Motor neuron (in vitro differentiated cells): ENCODE measurements around the gene KRTAP12-3. TPM values are rescaled to one million over a fixed set of nuclear protein-coding genes. Genes with fewer than 3 reads are reported as not detected.
"Not testable (repeated sequence)": the region's sequence is repeated elsewhere in the genome, so short reads cannot be mapped to it uniquely, and the experiment has no call there.

Source experiments
- ATAC-seq, 8 experiments: fragments of 200-7000 bp; cut with Tn5 transposase; replicated peaks in 6 of 8; 2 replicates each; pipeline ENCODE4 v1.8.0; 2021; ENCODE audit warnings: mild to moderate bottlenecking in 8 of 8, moderate library complexity in 8 of 8
- H3K27ac ChIP-seq, 2 donors: fragments of 250-450 bp; sonication (Bioruptor Pico); 2 replicates each; pipeline ENCODE4 v1.9.0; 2021; ENCODE audit warnings: antibody characterized with exemption in 2 of 2, mild to moderate bottlenecking in 2 of 2, moderate library complexity in 1 of 2
- H3K4me1 ChIP-seq, 2 donors: fragments of 250-450 bp; sonication (Bioruptor Pico); replicated peaks in 1 of 2; 2 replicates each; pipeline ENCODE4 v1.6.1; 2021; ENCODE audit warnings: antibody characterized with exemption in 2 of 2, mild to moderate bottlenecking in 2 of 2, moderate library complexity in 1 of 2
- H3K4me3 ChIP-seq, 5 donors: fragments of 250-450 bp; sonication (Bioruptor Pico); 2 replicates each; pipeline ENCODE4 v1.9.0; 2021; ENCODE audit warnings: antibody characterized with exemption in 5 of 5, mild to moderate bottlenecking in 5 of 5, moderate library complexity in 4 of 5
- WGBS, 10 experiments: fragments of 450-650 bp; shearing (Covaris generic); methylation state at CpG; one replicate each; pipeline ENCODE4 v1.0.0; 2022; 5-methylcytosine and 5-hydroxymethylcytosine counted together
- in situ Hi-C, 9 experiments: fragments of 400-800 bp; cut with MboI; loops; one replicate each; pipeline ENCODE4 v1.15.0; 2021; ENCODE audit warnings: low sequenced_read_pairs in 9 of 9, low pct_unique_long_range_greater_than_20kb in 2 of 9; ENCODE audit not compliant: unreplicated experiment in 9 of 9
- total RNA-seq, 8 experiments: library from RNA; unstranded; fragments of 300-600 nt; gene quantifications; 2 replicates each; pipeline versions ENCODE4 v1.2.3 to v1.2.4, GENCODE V29; 2022

The KRTAP12-3 gene
- total RNA-seq, 8 experiments from 2014 or later, result not detected

- WGBS, 10 experiments, result 0 to 62% (median 37%) methylated on average over 2 to 6 of the region's 8 CpGs; no CpG with 5 or more reads in 6 of the 10 experiments
- no peak for ATAC-seq
- in situ Hi-C loops, result no loop called here
Observed at GRCh38 chr21:44617071-44617501, 40.6 kb upstream of the KRTAP12-3 start.

DNA sequence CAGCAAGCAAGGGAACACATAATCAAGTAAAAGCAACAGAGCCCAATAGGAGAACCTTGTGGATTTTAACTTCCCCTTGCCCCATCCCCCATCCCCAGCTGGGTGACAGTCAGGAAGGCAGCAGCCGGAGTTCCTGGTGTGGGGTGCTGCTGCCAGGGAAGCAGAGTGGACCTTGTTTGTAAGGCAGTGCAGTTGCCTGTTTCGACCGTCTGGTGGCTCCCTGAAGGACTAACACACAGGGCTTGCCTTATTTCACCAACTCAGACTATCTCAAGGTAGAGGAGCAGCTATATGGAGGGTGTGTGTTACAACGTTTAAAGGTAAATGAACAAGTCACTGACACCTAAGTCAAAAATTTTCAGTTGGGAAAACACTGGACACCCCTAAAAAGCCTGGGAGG, 39.2 kb upstream of the KRTAP12-3 start:
- 0 to 80% (median 49%) methylated on average over 1 to 3 of the region's 4 CpGs; no CpG with 5 or more reads in 2 of the 10 experiments for WGBS, 10 experiments
- Histone ChIP-seq H3K4me1 (no peaks in the 10 kb centered on the region), H3K4me3 (no peak overlapping the region), H3K27ac (no peak overlapping the region)
- ATAC-seq, result peak in 3 of 8 experiments; percentile 69 to 84 (median 71)
- in situ Hi-C loops, result no loop called here

More at GRCh38 chr21:44617071-44617501, 40.6 kb upstream of the KRTAP12-3 start:
- Histone ChIP-seq H3K27ac (no peak overlapping the region), H3K4me3 (no peak overlapping the region), H3K4me1 (no peaks in the 10 kb centered on the region)

GRCh38 chr21:44618909-44619308, 38.8 kb upstream of the KRTAP12-3 start:
- Histone ChIP-seq H3K4me3 (no peak overlapping the region), H3K27ac (no peak overlapping the region), H3K4me1 (no peaks in the 10 kb centered on the region)
- in situ Hi-C loops, result no loop called here
- ATAC-seq, result no peak
- 7 to 100% (median 78%) methylated on average over 1 to 3 of the region's 3 CpGs; no CpG with 5 or more reads in 4 of the 10 experiments for WGBS, 10 experiments

- H3K4me3 ChIP-seq, result no peak overlapping the region
- ATAC-seq, result no peak
- in situ Hi-C loops, result no loop called here
- H3K4me1 ChIP-seq, result no peaks in the 10 kb centered on the region
- no peak overlapping the region for H3K27ac ChIP-seq
- WGBS, 10 experiments, result 0 to 92% (median 73%) methylated on average over 1 to 6 of the region's 6 CpGs
Observed at GRCh38 chr21:44619886-44620285, 37.8 kb upstream of the KRTAP12-3 start.

DNA sequence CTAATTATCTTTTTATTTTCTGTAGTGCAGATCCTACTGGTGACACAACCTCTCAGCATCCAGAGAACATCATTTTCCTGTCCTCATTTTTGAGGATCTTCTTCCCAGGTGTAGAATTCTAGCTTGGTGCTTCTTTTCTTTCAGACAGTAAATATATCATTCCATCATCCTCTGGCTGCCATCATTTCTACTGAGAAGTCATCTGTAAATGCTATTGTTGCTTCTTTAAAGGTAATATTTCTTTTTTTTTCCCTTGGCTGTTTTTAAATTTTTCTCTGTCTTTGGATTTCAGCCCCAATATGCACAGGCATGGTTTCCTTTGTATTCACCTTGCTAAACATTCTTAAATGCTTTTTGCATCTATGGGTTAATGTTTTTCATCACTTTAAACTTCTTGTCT, 34.2 kb upstream of the KRTAP12-3 start:
- no peak for ATAC-seq
- in situ Hi-C loops, result no loop called here
- H3K27ac ChIP-seq, result no peak overlapping the region

DNA sequence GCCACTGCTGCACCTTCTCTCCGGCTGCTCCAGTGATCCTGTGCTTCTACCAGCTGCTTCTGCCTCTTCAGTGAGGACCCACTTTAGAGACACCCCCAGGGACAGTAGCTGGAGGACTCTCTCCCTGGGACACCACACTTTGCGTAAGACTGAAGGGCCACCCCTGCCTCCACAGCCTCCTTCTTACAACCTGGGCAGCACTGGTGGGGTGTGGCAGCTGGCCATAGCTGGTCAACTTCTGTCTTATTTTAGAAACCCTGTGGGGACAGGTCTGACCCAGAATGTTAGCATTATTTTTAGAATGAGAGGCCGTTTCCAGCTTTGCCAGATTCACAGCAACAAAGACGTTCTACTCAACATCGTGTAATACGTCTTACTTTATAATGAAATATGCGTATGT, 32.0 kb upstream of the KRTAP12-3 start:
- WGBS, 10 experiments, result 49 to 95% (median 87%) methylated on average over 2 to 7 of the region's 7 CpGs; no CpG with 5 or more reads in 3 of the 10 experiments
- Histone ChIP-seq H3K4me1 (no peaks in the 10 kb centered on the region), H3K27ac (no peak overlapping the region), H3K4me3 (no peak overlapping the region)
- ATAC-seq, result no peak
- in situ Hi-C loops, result no loop called here

More for the DNA sequence above, 34.2 kb upstream of the KRTAP12-3 start:
- H3K4me3 ChIP-seq, result no peak overlapping the region
- no peaks in the 10 kb centered on the region for H3K4me1 ChIP-seq

DNA sequence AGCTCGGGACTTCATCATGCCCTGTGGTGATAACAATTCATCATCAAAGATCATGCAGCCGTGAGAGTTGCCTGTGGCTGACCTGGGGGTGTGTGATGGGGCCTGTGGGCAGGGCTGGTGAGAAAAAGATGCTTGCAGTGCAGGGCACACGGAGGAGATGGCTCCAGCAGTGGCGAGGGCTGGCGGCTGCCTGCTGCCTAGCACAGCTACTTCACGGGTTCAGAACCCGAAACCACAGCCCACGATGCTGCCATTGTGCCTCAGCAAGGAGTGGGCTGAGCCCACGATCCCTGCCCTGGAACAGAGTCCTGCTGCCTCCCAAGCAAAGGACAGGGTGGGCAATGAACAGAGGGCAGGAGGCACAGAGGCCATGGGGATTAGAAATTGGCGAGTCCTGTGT, 31.5 kb upstream of the KRTAP12-3 start:
- no peaks in the 10 kb centered on the region for H3K4me1 ChIP-seq
- WGBS, 10 experiments, result 14 to 100% (median 75%) methylated on average over 1 to 10 of the region's 10 CpGs; no CpG with 5 or more reads in 4 of the 10 experiments
- ATAC-seq, result no peak
- H3K27ac ChIP-seq, result no peak overlapping the region
- in situ Hi-C loops, result no loop called here
- no peak overlapping the region for H3K4me3 ChIP-seq

DNA sequence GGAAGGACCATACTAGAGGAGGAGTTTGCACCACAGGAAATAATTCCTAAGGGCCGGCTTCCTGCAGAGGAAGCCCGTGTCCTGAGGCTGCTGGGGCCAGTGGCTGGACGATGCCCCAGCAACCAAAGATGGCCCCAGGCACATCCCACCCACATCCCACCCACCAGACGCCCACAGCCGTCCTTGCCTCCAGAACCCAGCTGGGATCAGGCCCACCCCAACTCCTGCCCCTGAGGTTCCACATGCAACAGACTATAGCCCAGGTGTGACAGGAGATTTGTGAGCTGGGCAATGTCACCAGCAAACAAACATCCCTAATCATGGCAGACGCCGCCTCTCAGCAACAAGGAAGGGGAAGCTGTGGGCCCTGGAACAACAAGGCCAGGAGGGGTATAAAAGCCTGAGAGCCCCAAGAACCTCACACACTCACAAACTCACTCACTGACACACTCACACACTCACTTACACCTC, 31.0 kb upstream of the KRTAP12-3 start, which contains the start of gene KRTAP10-9:
TSS of gene KRTAP10-9 (plus strand) at position 421 of the 471 bp plus-strand sequence. CDS start 79 bp downstream, outside the sequence.
- Histone ChIP-seq H3K27ac (no peak within 1 kb of the TSS), H3K4me1 (no peaks in the 10 kb centered on the region), H3K4me3 (no peak within 1 kb of the TSS)
- in situ Hi-C loops, result no loop called here
- WGBS, 10 experiments, result 80% methylated on average over 1 of the region's 7 CpGs; no CpG with 5 or more reads in 9 of the 10 experiments
- ATAC-seq, result no peak

DNA sequence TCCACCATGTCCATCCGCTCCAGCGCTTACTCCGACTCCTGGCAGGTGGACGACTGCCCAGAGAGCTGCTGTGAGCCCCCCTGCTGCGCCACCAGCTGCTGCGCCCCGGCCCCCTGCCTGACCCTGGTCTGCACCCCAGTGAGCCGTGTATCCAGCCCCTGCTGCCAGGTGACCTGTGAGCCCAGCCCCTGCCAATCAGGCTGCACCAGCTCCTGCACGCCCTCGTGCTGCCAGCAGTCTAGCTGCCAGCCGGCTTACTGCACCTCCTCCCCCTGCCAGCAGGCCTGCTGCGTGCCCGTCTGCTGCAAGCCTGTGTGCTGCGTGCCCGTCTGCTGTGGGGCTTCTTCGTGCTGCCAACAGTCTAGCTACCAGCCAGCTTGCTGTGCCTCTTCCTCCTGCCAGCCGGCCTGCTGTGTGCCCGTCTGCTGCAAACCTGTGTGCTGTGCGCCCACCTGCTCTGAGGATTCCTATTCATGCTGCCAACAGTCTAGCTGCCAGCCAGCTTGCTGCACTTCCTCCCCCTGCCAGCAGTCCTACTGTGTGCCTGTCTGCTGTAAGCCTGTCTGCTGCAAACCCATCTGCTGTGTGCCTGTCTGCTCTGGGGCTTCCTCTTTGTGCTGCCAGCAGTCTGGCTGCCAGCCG, 30.4 kb upstream of the KRTAP12-3 start:
- in situ Hi-C loops, result not testable (repeated sequence)

GRCh38 chr21:44627831-44628233, 29.9 kb upstream of the KRTAP12-3 start:
- in situ Hi-C loops, H3K4me3 ChIP-seq, H3K4me1 ChIP-seq, H3K27ac ChIP-seq: not testable (repeated sequence)
- 52% methylated on average over 5 of the region's 15 CpGs; no CpG with 5 or more reads in 9 of the 10 experiments for WGBS, 10 experiments
- ATAC-seq, result peak in 4 of 8 experiments; percentile 26 to 32 (median 30)

More for the DNA sequence above, 30.4 kb upstream of the KRTAP12-3 start:
- H3K4me1 ChIP-seq, ATAC-seq, H3K4me3 ChIP-seq, H3K27ac ChIP-seq: not testable (repeated sequence)
- 0% methylated on average over 1 of the region's 20 CpGs; no CpG with 5 or more reads in 8 of the 10 experiments for WGBS, 10 experiments

DNA sequence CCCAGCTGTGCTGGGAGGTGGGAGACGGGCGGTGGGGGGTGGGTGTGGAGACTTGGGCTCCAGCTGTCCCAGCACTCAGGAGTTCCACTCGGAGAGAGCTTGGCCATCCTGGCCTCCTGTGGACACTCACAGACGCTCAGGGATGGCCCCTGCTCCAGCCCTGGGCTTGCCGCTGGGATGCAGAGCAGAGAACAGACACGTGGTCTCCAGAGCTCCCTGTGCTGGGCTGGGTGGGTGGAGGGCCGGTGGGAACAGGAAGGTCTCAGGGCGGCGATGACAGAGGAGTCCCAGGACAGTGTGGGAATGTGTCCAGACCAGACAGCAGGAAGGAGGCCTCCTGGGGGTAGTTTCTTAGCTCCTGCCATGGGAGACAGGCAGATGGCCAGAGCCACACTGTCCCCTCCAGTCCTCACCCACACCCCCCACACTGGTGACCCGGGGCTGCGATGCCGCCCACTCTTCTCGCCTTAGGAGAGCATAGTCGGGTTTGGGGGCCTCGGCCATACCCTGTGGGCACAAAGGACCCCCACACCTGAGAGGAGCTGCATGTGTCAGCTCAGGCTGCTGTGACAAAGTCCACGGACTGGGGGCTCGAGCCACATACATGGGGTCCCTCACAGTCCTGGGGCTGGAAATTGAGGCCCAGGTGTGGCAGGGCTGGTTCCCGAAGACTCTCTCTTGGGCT, 28.9 kb upstream of the KRTAP12-3 start:
- in situ Hi-C loops, result no loop called here
- Histone ChIP-seq H3K27ac (no peak overlapping the region), H3K4me3 (no peak overlapping the region), H3K4me1 (no peaks in the 10 kb centered on the region)
- WGBS, 10 experiments, result 8 to 92% (median 30%) methylated on average over 2 to 7 of the region's 18 CpGs; no CpG with 5 or more reads in 7 of the 10 experiments
- ATAC-seq, result peak in 4 of 8 experiments; percentile 24 to 94 (median 50)

DNA sequence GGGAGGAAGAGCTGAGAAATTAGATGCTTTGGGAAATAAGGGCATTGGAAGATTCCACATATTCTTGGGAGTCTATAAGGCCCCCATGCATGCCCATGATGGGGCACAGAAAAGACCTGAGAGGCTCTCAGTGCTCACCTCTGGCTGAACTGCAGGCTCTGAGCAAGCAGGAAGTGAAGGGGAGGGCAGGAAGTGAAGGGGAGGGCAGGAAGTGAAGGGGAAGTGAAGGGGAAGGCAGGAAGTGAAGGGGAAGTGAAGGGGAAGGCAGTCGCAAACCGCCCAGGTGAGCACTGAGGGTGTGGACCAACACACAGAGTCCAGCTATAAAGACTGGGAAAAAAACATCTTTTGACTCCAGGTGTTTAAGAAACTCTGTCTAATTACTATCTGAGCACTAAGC, 27.3 kb upstream of the KRTAP12-3 start:
- Histone ChIP-seq H3K27ac (no peak overlapping the region), H3K4me3 (no peak overlapping the region), H3K4me1 (no peaks in the 10 kb centered on the region)
- 100% methylated on average over 2 of the region's 2 CpGs; no CpG with 5 or more reads in 9 of the 10 experiments for WGBS, 10 experiments
- in situ Hi-C loops, result no loop called here
- ATAC-seq, result no peak

GRCh38 chr21:44632067-44632466, 25.7 kb upstream of the KRTAP12-3 start:
- in situ Hi-C loops, result no loop called here
- H3K4me1 ChIP-seq, result no peaks in the 10 kb centered on the region
- H3K4me3 ChIP-seq, result no peak overlapping the region
- no peak overlapping the region for H3K27ac ChIP-seq
- 20 to 100% (median 75%) methylated on average over 1 of the region's 1 CpG; no CpG with 5 or more reads in 1 of the 10 experiments for WGBS, 10 experiments
- ATAC-seq, result no peak
